GM10266 (cell line): ENCODE results near the gene EDRF1.

ENCODE experiments used
- DNase-seq: peaks from one replicate; pipeline ENCODE4 v3.0.0; 2012; ENCODE audit errors: extremely low spot score
- CTCF ChIP-seq: IDR thresholded peaks from 2 replicates; pipeline ENCODE4 v1.5.1; 2012; ENCODE audit warnings: mild to moderate bottlenecking, low read depth; ENCODE audit not compliant: control insufficient read depth, insufficient read depth; ENCODE audit errors: missing control alignments

EDRF1 gene

GRCh38 chr10:125801574-125801973, 82.1 kb downstream of the EDRF1 start:
- DNase-seq, result no peak
- TF ChIP-seq CTCF, result no peak

GRCh38 chr10:125802131-125802530, 82.6 kb downstream of the EDRF1 start:
- TF ChIP-seq CTCF, result no peak
- no peak for DNase-seq

- DNase-seq, result no peak
- no peak for TF ChIP-seq CTCF
Observed at GRCh38 chr10:125802739-125803138, 83.2 kb downstream of the EDRF1 start.

GRCh38 chr10:125808047-125808446, 88.5 kb downstream of the EDRF1 start:
- TF ChIP-seq CTCF, result no peak
- no peak for DNase-seq

GRCh38 chr10:125811251-125811650, 91.7 kb downstream of the EDRF1 start:
- no peak for DNase-seq
- TF ChIP-seq CTCF, result no peak

GRCh38 chr10:125812128-125812750, 92.7 kb downstream of the EDRF1 start:
- DNase-seq, result no peak

More at GRCh38 chr10:125812128-125812750, 92.7 kb downstream of the EDRF1 start:
- TF ChIP-seq CTCF, result no peak
